GM10248 (cell line): ENCODE data around the gene MTHFD1L.
"Not testable (repeated sequence)": the region's sequence is repeated elsewhere in the genome, so short reads cannot be mapped to it uniquely, and the experiment has no call there.

Experiments used
- CTCF ChIA-PET: fragments of 300-600 bp; sonication (Branson Sonifier 250); formaldehyde crosslinking; extraction: SDS; loops from one replicate; lab custom pipeline; 2021; ENCODE audit warnings: antibody characterized with exemption; lab: Yijun Ruan, JAX
- POLR2A ChIA-PET: fragments of 350-650 bp; sonication (Branson Sonifier 250); formaldehyde crosslinking; extraction: SDS; loops from one replicate; lab custom pipeline; 2020; ENCODE audit warnings: antibody characterized with exemption; lab: Yijun Ruan, JAX
- DNase-seq: peaks from one replicate; pipeline ENCODE4 v3.0.0; 2012; ENCODE audit errors: extremely low spot score
- TF ChIP-seq, protein P1 (sequence below): IDR thresholded peaks from 2 replicates; pipeline ENCODE4 v1.5.1; 2012; ENCODE audit warnings: mild to moderate bottlenecking, low read depth; ENCODE audit errors: extremely low read depth, missing control alignments, control extremely low read depth

MTHFD1L gene

DNA sequence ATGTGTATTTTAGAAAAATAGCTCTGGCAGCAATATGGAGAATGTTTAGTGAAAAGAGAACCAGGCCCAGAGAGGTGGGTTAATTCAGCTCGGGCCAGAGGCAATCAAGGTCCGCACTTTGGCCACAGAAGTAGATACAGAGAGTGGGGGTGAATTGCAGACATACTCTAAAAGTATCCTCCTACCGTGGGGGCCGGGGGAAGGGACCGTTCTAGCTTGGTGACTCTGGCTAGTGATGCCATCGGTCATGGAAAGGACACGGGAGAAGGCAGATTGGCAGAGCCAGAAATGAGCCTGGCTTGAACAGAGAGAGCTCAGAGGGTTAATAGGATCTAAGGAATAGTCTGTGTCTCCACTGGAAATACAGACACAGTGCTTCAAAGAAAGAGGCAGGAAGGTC is 173.1 kb downstream of the MTHFD1L start:
- ChIA-PET CTCF (interaction anchor here (1.6 to 3.7 kb wide), 2 partner anchors 25 to 147 kb away, joined by 5 to 19 read pairs; no protein-coding TSS in a partner anchor), POLR2A (no interaction called here)
- no peak for DNase-seq
- TF ChIP-seq, protein P1, sequence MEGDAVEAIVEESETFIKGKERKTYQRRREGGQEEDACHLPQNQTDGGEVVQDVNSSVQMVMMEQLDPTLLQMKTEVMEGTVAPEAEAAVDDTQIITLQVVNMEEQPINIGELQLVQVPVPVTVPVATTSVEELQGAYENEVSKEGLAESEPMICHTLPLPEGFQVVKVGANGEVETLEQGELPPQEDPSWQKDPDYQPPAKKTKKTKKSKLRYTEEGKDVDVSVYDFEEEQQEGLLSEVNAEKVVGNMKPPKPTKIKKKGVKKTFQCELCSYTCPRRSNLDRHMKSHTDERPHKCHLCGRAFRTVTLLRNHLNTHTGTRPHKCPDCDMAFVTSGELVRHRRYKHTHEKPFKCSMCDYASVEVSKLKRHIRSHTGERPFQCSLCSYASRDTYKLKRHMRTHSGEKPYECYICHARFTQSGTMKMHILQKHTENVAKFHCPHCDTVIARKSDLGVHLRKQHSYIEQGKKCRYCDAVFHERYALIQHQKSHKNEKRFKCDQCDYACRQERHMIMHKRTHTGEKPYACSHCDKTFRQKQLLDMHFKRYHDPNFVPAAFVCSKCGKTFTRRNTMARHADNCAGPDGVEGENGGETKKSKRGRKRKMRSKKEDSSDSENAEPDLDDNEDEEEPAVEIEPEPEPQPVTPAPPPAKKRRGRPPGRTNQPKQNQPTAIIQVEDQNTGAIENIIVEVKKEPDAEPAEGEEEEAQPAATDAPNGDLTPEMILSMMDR = no peak

DNA sequence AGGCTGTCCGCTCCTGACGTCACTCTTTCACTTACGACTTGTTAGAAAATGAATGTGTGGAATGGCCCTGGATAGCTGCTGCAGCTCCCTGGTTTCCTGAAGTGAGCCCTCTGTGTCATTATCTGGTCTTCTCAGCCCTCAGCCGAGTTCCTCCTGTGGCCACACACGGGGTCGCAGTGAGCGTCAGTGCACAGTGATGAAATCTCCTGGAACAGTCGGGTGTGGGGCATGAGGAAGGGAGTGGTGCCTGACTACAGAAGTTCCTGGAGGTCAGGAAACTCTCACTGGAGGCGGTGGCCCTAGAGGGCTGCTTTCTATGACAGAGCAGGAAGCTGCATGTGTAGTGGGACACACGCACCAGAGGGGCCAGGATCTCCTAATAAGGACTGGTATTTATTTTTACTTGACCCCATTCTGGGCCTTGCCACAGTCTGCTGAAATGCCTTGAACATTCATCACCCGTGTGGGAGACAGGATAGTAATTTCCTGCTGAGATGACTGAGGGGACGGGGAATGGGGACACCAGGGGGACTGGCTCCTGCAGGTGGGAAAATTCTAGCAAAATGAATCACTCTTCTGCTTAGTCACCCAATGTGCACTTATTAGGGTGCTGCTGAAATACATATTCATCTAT is 175.5 kb downstream of the MTHFD1L start:
- CTCF ChIA-PET = interaction anchor here (1.3 to 2.5 kb wide), 2 partner anchors 27 to 149 kb away, joined by 3 to 15 read pairs; no protein-coding TSS in a partner anchor
- DNase-seq, POLR2A ChIA-PET: not testable (repeated sequence)

- TF ChIP-seq, protein P1 = no peak
- POLR2A ChIA-PET = no interaction called here
- CTCF ChIA-PET = interaction anchor here (1.3 to 2.5 kb wide), 2 partner anchors 27 to 150 kb away, joined by 3 to 15 read pairs; no protein-coding TSS in a partner anchor
- DNase-seq = no peak
These were observed 176.2 kb downstream of the MTHFD1L start for GRCh38 chr6:151041686-151042085.

DNA sequence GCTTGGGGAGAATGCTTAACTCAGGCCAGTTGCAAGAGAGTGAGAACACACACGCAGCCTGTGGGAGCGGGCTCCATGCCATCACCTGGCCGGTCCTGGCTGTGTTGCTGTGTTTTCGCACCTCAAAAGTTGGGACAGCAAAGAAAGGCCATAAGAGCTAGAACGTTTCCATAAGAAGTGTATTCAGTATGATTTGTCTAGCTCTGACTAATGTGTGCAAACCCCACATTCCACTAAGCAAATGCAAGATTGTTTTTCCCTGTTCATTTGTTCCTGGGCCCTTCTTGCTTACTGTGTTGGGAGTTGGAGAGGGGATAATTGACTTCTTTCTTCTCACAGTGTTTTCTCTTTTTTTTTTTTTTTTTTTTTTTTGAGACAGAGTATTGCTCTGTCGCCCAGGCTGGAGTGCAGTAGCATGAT is 177.4 kb downstream of the MTHFD1L start:
- POLR2A ChIA-PET, DNase-seq: not testable (repeated sequence)
- CTCF ChIA-PET = interaction anchor here (2.5 kb wide), 1 partner anchor 28 kb away, joined by 15 read pairs; no protein-coding TSS in a partner anchor

GRCh38 chr6:151043944-151044343 is 178.4 kb downstream of the MTHFD1L start:
- CTCF ChIA-PET = no interaction called here
- TF ChIP-seq, protein P1 = no peak
- POLR2A ChIA-PET = no interaction called here
- no peak for DNase-seq

DNA sequence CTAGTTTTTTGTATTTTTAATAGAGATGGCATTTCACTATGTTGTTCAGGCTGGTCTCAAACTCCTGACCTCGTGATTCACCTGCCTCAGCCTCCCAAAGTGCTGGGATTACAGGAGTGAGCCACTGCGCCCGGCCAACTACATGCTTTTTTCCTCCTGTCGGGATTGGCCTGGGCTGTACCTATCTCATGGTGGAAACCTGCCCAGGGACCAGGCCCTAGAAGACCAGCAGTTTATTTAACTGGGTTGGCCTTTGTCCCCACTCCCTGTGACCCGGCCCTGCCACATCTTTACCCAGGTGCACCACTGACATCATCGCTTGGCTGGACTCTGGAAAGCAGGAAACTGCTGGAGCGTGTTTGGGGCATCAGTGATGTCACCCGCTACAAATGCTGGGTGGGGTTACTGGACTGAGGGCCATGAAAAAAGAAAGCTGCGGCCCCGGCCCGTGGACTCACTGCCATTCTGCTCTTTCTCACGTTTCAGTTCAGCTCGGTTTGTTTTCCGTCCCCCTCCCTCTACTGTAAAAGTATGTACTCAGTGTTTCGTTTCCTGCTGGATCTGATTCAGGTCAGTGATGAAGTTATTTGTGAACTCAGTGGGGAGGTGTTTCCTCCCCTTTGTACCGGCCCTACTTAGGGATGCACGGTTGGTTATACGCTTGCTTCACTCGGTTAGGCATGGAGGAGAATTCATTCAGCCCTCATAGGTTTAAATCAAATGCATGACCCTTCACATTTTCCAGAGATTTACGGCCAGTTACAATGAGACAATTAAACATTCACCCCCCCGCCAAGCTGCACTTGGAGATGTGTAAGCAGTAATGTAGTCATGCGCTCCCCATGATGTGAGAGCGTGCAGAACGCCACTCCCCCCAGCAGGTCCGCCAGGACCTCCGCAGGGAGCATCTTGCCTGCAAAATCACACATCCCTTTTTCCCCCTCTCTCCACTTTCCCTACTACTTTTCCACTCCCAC is 179.3 kb downstream of the MTHFD1L start:
- ChIA-PET CTCF (interaction anchor here (1.0 to 1.1 kb wide), 2 partner anchors 9 to 14 kb away, joined by 3 to 4 read pairs; no protein-coding TSS in a partner anchor), POLR2A (no interaction called here)
- DNase-seq = no peak
- TF ChIP-seq, protein P1 = no peak

GRCh38 chr6:151045511-151046222 is 180.2 kb downstream of the MTHFD1L start:
- POLR2A ChIA-PET, DNase-seq: not testable (repeated sequence)
- CTCF ChIA-PET = interaction anchor here (1.1 kb wide), 1 partner anchor 8 kb away, joined by 3 read pairs; no protein-coding TSS in a partner anchor
